CD4-positive, alpha-beta T cell treated with Interleukin-4 for 1 hour (primary cell): ENCODE data around the gene ATF1.
"Not testable (repeated sequence)": the region's sequence is repeated elsewhere in the genome, so short reads cannot be mapped to it uniquely, and the experiment has no call there.

Experiments used
- DNase-seq, 2 donors: peaks; one replicate each; pipeline ENCODE4 v3.0.0-alpha.2; 2020 to 2022

ATF1 gene

DNA sequence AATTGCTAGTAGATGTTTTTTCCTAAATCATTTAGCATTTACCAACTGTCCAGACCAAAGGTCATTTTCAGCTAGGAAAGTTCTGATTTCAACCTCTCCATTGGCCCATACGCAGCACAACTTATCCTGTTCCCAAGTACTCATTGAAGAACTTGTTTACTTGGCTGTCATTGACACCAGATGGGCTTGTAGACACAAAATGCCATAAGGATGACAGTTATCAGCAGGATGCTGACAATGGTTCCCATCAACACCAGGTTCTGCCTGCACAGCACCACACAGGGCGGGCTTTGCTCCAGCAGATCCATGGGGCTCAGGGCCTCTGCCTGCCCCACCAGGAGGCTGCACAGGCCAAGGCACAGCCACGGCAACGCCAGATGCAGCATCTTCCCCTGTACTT lies 42.3 kb downstream of the ATF1 start:
- DNase-seq: no peak

DNA sequence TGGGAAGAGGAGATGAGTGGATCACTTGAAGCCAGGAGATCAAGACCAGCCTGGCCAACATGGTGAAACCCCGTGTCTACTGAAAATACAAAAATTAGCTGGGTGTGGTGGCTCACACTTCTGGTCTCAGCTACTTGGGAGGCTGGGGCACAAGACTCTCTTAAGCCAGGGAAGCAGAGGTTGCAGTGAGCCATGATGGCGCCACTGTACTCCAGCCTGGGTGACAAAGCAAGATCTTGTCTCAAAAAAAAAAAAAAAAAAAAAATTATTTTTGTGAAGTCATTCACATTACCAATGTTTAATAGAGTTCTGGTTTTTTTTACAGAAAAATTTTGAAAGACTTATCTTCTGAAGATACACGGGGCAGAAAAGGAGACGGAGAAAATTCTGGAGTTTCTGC lies 45.2 kb downstream of the ATF1 start:
- not testable (repeated sequence) for DNase-seq

DNA sequence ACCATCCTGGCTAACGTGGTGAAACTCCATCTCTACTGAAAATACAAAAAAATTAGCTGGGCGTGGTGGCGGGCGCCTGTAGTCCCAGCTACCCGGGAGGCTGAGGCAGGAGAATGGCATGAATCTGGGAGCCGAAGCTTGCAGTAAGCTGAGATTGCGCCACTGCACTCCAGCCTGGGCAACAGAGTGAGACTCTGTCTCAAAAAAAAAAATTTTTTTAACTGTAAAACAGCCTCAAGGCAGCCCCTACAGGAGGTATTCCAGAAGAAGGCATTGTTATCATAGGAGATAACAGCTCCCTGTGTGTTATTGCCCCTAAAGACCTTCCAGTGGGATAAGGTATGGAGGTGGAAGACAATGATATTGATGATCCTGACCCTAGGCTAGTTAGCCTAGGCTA lies 51.0 kb downstream of the ATF1 start:
- DNase-seq: not testable (repeated sequence)

DNA sequence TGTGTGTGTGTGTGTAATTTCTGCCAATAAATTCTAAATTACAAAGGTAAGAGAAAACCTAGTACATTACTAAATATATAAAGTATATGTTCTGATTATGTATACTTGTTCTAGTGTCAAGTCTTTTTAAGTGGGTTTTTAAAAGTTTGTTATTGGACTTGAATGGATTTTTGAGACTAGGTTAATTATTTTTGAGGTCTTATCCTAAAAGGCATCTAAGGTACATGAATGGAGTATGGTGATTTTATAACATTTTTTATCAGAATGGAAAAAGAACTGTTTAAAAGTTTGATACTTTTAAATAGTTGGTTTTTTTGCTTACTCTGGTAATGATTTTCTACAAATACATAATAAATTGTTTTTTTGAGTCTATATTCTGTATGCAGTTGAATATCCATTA lies 56.3 kb downstream of the ATF1 start:
- no peak for DNase-seq

DNA sequence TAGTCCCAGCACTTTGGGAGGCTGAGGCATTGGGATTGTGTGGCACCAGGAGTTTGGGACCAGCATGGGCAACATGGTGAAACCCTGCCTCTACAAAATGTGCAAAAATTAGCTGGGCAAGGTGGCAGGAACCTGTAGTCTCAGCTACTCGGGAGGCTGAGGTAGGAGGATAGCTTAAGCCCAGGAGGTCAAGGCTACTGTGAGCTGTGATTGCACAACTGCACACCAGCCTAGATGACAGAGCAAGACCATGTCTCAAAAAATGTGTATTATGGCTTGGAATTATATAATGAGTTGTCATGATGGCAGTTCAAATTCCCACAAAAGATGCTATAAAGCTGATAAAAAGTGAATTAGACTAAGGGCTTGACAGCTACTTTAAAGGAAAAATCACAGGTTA lies 58.2 kb downstream of the ATF1 start:
- DNase-seq: no peak

DNA sequence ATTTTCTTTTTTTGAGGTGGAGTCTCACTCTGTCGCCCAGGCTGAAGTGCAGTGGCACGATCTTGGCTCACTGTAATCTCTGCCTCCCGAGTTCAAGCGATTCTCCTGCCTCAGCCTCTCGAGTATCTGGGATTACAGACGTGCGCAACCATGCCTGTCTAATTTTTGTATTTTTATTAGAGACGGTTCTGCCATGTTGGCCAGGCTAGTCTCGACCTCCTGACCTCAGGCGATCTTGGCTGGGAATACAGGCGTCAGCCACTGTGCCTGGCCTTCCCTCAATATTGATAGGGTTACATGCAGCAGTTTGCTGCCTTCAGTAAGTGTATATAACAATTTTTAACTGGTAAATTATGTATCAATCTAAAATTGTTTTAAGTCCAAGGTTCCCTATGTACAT lies 59.8 kb downstream of the ATF1 start:
- not testable (repeated sequence) for DNase-seq

DNA sequence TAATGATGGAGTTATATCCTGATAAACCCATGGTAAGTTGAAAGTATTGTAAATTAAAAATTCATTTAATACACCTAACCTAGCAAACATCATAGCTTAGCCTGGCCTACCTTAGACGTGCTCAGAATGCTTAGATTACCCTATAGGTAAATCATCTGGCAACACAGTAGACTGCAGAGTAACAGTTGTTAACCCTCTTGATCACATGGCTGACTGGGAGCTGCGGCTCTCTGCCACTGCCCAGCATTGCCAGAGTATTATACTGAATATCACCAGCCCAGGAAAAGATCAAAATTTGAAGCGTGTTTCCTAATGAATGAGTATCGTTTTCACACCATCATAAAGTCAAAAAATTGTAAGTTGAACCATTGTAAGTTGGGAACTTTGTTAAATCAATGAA lies 61.0 kb downstream of the ATF1 start:
- DNase-seq: no peak

DNA sequence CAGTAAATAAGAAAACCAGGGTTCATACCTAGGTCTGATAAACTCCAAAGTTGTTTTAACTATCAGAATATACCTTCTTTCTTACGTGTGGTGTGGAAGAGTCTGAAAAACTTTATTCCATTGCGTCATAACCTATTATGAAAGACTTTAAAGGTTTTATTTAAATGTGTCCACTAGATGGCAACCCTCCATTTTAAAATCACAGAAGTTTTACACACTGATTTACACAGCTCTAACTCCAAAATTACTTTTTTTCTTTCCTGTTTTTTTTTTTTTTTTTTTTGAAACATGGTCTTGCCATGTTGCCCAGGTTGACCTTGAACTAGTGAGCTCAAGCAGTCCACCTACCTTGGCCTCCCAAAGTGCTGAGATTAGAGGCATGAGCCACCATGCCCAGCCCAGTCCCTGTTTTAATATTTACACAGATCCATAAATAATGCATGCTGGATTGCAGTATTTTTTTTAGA lies 61.5 kb downstream of the ATF1 start:
- DNase-seq: peak in 1 of 2 donors; percentile 72

DNA sequence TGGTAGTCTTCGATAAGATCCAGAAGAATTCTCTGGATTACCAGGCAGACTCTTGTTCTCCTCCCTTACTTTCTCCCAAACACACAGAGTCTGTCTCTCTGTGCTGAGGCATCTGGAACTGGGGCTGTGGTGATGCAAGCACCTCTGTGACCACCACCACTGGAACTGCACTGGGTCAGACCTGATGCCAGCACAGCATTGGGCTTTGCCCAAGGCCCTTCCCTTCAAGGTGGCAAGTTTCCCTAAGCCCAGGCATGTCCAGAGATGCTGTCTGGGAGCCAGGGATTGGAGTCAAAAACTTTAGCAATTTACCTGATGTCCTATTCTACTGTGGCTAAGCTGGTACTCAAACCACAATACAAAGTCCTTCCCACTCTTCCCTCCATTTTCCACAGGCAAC lies 64.2 kb downstream of the ATF1 start:
- no peak for DNase-seq

DNA sequence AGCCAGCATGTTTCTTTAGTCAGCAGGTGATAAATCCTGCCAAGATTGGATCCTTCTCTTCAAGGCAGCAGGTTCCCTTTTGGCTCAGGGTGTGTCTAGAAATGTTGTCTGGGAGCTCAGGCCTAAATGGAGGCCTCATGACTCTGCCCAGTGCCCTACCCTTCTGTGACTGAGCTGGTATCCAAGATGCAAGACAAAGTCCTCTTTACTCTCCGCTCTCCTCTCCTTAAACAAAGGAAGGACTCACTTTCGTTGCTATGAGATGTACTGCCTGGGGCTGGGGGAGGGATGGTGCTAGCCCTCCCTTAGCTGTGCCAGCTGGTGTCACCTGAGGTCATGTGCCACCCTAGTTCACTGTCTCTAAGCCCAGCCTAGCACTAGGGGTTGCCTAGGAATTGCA lies 65.0 kb downstream of the ATF1 start:
- DNase-seq: no peak

DNA sequence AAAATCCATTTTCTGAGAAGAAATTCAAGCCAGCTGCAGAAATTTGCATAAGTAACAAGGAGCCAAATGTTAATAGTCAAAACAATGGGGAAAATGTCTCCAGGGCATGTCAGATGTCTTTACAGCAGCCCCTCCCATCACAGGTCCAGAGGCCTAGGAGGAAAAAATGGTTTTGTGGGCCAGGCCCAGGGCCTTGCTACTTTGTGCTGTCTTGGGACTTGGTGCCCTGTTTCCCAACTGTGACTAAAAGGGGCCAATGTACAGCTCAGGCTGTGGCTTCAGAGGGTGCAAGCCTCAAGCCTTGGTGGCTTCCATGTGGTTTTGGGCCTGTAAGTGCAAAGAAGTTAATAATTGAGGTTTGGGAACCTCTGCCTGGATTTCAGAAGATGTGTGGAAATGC lies 69.9 kb downstream of the ATF1 start:
- not testable (repeated sequence) for DNase-seq

DNA sequence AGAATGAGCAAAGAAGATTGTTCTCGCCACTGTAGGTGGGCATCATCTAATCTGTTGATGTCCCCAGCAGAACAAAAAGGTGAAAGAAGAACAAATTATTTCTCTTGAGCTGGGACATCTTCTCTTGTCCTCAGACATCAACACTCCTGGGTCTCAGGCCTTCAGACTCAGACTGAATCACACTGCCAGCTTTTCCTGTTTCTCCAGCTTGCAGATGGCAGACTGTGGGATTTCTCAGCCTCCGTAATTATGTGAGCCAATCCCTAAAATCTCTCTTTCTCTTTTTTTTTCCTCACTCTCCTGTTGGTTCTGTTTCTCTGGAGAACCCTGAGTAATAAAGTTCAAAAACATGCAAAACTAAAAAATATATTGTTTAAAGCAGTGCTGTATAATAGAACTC lies 75.1 kb downstream of the ATF1 start:
- no peak for DNase-seq

DNA sequence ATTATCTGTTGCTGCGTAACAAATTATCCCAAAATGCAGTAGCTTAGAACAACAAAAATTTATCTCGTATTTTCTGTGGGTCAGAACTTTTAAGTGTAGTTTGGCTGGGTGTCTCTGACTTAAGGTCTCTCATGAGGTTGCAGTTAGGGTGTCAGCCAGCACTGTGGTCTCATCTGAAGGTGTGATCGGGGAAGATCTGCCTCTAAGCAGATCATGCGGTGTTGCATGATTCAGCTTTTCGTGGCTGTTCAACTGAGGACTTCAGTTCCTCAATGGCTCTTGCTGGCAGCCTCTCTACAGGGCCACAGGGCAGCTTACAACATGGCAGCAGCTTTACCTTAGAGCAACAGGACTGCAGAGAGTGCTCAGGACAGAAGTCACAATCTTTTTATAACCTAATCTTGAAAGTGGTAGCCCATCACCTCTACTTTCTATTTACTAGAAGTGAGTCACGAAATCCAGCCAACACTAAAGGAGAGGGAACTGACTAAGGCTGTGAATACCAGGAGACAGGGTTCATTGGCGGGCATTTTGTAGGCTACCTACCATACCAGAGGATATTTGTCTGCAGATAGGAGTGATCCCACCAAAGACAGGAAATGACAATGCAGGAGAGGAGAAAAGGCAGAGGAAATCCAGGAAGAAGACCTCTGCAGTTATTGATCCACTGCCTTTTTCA lies 77.0 kb downstream of the ATF1 start:
- DNase-seq: no peak

DNA sequence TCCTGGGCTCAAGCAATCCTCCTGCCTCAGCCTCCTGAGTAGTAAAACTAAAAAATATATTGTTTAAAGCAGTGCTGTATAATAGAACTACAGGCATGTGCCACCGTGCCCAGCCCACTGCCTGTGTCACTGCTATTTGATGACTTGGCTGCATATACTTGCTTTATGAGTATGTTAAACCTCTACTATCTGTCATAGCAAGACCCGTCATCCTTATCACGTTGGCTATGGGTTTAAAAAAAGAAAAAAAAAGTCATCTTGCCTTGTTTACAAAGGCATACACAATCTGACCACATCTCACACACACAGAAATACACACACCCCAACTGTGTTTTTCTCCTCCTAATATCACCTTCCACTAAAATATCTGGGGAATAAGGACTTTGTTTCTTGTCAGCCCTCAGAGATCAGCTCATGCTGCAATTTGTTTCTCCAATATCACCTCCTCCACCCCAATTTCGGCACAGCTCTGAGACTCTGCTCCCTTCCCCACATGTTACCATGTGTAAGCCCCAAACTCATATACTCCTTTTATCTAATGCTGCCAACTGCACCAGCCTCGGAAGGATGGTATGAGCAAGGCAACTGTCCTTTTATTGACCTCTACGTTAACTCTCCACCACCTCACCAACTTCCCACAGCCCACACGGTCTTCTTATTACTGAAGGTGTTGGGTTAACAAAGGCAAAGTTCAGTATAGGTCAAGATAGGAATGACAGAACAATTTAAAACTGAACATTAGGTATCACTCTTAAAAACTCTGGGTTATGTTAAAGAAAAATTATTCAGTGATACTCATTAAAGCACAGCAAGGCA lies 78.0 kb downstream of the ATF1 start:
- DNase-seq: no peak

DNA sequence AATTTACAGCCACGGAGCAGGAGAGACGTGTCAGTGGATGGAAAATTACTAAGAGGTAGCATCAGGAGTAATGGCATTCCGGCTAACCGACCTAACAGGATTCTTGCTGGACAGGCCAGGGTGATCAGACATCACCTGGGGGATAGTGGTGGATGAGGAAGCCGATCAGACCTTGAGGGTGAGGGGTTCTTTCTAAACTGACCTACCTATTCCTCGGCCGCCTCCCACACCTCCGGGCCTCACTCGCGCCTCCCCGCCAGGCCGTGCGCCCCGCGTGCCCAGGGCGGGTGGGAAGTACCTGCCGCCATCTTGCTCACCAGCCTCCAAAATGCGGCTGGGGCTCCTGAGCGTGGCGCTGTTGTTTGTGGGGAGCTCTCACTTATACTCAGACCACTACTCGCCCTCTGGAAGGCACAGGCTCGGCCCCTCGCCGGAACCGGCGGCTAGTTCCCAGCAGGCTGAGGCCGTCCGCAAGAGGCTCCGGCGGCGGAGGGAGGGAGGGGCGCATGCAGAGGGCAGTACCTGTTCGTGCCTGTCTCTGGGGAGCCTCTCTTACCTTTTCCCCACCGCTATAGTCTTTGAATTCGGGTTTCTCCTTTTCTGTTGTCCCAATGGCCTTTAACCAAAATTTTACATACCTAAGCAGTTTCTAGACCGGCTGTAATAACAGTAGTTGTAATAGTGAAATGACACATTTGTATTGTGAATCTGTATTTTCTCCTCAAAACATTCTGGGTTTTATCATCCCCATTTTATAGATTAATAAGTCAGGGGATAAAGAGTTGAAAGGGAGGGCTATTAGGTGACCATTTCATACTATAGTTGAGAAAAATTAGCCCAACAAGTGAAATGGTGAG lies 79.0 kb downstream of the ATF1 start, which contains the start of gene TMPRSS12:
TMPRSS12 (plus strand) TSS at position 290 of the 857 bp plus-strand sequence; CDS start at position 329, 39 bp downstream.
- DNase-seq: no peak

DNA sequence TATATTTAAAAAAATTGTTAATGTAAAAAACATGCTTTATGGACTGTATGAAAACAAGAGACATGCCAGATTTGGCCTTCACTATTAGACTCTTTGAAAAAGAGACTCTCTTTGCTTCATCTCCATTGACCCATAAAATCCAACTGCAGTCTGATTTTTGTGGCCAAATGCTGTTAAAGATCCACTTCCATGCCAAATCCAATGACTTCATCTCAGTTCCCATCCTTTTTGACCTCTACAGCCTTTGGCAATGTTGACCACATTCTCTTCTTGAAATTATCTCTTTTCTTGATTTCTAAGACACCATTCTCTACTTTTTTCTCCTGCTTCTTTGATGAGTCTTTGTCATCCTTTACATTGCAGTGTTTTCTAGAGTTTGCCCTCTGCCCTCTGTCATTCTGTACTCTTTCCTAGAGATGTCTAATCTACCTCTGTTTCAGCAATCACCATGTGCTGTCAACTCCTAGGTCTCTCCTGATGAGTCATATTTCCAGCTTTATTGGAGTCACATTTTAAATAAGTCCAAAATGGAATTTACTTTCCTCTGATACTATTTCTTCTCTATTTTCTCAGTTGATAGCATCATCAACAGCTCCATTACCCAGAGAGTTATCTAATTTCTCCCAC lies 81.2 kb downstream of the ATF1 start:
- no peak for DNase-seq

DNA sequence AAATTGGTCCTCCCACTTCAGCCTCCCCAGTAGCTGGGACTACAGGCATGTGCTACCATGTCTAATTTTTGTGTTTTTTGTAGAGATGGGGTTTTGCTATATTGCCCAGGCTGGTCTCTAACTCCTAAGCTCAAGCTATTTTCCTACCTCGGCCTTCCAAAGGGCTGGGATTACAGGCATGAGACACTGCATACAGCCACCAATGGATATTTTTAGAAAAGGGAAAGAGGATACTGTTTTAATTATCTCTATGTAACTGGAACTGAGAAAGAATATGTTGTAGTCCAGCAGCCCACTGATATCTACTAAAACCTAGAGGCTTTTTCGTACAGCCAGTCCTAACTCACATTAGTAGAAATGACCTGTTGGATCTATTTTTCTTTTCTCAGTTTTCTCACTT lies 85.1 kb downstream of the ATF1 start:
- DNase-seq: no peak

DNA sequence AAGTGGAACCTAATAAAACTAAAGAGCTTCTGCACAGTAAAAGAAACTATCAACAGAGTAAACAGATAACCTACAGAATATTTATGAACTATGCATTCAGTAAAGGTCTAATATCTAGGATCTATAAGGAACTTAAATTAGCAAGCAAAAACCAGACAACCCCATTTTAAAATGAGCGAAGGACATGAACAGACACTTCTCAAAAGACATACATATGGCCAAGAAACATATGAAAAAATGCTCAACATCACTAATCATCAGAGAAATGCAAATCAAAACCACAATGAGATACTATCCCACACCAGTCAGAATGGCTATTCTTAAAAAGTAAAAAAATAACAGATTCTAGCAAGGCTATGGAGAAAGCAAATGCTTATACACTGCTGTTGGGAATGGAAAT lies 91.3 kb downstream of the ATF1 start:
- DNase-seq: not testable (repeated sequence)

DNA sequence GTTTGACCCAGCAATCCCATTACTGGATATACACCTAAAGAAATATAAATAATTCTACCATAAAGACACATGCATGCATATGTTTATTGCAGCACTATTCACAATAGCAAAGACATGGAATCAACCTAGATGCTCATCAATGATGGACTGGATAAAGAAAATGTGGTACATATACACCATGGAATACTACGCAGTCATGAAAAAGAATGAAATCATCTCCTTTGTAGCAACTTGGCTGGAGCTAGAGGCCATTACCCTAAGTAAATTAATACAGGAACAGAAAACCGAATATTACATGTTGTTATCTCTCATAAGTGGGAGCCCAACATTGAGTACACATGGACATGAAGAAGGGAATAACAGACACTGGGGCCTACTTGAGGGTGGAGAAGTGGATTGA lies 91.8 kb downstream of the ATF1 start:
- not testable (repeated sequence) for DNase-seq

DNA sequence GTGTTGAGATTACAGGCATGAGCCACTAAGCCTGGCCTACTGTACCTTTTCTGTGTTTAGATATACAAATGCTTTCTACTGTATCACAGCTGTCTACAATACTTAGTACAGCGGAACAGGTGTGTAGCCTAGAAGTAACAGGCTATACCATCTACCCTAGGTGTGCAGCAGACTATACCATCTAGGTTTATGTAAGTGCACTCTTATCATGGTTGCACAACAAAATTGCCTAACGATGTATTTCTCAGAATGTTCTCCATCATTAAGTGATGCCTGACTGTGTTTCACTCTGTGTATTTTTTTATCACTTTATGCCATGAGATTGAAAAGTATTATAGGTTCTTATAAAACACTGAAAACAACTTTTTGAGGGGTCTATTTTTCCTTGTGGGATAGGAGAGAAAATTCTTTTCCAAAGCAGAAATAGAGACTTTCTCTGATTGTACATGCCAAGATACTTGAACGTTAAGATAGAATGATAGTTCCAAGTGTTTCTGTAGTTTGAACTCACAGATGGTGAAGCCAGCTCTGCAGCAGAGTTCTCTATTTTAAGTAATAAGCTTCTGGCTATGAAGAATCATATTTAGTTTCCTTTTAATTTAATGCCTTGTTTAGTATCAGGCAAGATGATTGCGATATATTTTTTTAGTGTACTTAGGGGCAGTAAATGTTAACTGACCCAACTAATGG lies 95.9 kb downstream of the ATF1 start:
- no peak for DNase-seq

DNA sequence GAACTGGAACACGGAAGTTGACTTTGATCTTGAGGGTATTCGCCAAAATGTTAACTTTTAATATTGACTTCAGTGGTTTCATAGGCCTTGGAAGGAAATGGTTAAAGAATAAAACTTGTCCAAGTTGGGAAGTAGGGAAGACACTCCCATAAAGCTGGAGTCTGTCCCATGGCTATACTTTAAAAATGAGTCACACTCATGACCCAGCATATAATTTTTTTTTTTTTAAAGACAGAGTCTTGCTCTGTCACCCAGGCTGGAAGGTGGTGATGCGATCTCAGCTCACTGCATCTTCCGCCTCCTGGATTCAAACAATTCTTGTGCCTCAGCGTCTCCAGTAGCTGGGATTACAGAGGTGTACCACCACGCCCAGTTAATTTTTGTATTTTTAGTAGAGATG lies 98.4 kb downstream of the ATF1 start:
- DNase-seq: no peak

DNA sequence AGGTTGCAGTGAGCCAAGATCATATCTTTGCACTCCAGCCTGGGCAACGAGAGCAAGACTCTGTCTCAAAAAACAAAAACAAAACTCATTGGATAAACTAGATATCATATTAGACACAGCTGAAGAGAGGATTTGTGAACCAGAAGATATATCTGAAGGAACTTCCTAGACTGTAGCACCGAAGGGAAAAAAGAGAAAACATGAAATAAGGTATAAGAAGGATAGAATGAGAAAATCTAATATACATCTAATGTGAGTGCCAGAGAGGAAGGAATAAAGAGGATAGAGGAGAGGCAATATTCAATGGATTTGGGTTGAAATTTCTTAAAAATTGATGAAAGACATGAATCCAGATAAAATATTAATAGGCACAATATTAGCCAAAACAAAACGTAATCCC lies 101.4 kb downstream of the ATF1 start:
- no peak for DNase-seq
